Smooth muscle cell (in vitro differentiated cells): ENCODE measurements around the gene NKAIN2. TPM values are rescaled to one million over a fixed set of nuclear protein-coding genes. Genes with fewer than 3 reads are reported as not detected.

Source experiments
- DNase-seq: peaks from one replicate; lab custom pipeline; 2025; ENCODE audit not compliant: unreplicated experiment; lab: John Stamatoyannopoulos, UW
- H2AFZ ChIP-seq: fragments of 200-600 bp; sonication (generic); 2 replicates; pipeline ENCODE4 v1.6.0; 2016; ENCODE audit warnings: antibody characterized with exemption, low read depth, mild to moderate bottlenecking
- H3F3A ChIP-seq: fragments of 200-600 bp; sonication (generic); 2 replicates; pipeline ENCODE4 v1.6.0; 2017; ENCODE audit warnings: antibody characterized with exemption, low read depth
- H3K27ac ChIP-seq: fragments of 200-600 bp; sonication (generic); 2 replicates; pipeline ENCODE4 v1.5.1; 2016; ENCODE audit warnings: low read depth, mild to moderate bottlenecking
- H3K27me3 ChIP-seq: fragments of 200-600 bp; sonication (generic); 2 replicates; pipeline ENCODE4 v1.6.1; 2016; ENCODE audit warnings: low read depth, mild to moderate bottlenecking
- H3K36me3 ChIP-seq: fragments of 200-600 bp; sonication (generic); 2 replicates; pipeline ENCODE4 v1.5.1; 2016; ENCODE audit warnings: low read depth
- H3K4me1 ChIP-seq: fragments of 200-600 bp; sonication (generic); 2 replicates; pipeline ENCODE4 v1.5.1; 2016; ENCODE audit warnings: low read depth
- H3K4me2 ChIP-seq: fragments of 200-600 bp; sonication (generic); 2 replicates; pipeline ENCODE4 v1.6.0; 2016; ENCODE audit warnings: mild to moderate bottlenecking
- H3K4me3 ChIP-seq: fragments of 200-600 bp; sonication (generic); 2 replicates; pipeline ENCODE4 v1.5.1; 2016; ENCODE audit warnings: mild to moderate bottlenecking
- H3K79me2 ChIP-seq: fragments of 200-600 bp; sonication (generic); 2 replicates; pipeline ENCODE4 v1.6.0; 2016; ENCODE audit warnings: low read depth, mild to moderate bottlenecking
- H3K9ac ChIP-seq: fragments of 200-600 bp; sonication (generic); 2 replicates; pipeline ENCODE4 v1.6.0; 2016; ENCODE audit warnings: low read depth
- H3K9me3 ChIP-seq: fragments of 200-600 bp; sonication (generic); replicated peaks from 2 replicates; pipeline ENCODE4 v1.5.1; 2016; ENCODE audit warnings: low read depth
- H4K20me1 ChIP-seq: fragments of 200-600 bp; sonication (generic); 2 replicates; pipeline ENCODE4 v1.6.0; 2016; ENCODE audit warnings: low read depth
- CTCF ChIP-seq: fragments of 200-600 bp; sonication (generic); IDR thresholded peaks from 2 replicates; pipeline ENCODE4 v1.5.1; 2017; ENCODE audit warnings: borderline replicate concordance, mild to moderate bottlenecking, antibody characterized with exemption; ENCODE audit not compliant: insufficient read depth, poor library complexity, severe bottlenecking
- WGBS: methylation state at CpG from one replicate; pipeline ENCODE4 v1.1.7; 2016; ENCODE audit warnings: low lambda C conversion rate; 5-methylcytosine and 5-hydroxymethylcytosine counted together
- polyA plus RNA-seq: library from polyadenylated mRNA; unstranded; fragments of >200 nt; fragmentation: Nextera tagmentation; extraction: Ambion mirVana; gene quantifications from 2 replicates; pipeline ENCODE4 v1.2.1, GENCODE V29; 2016
- total RNA-seq: library from RNA; depleted of rRNA; stranded (reverse); fragments of >200 nt; gene quantifications from 2 replicates; pipeline ENCODE4 v1.2.3, GENCODE V29; 2014

Gene NKAIN2
- total and polyA plus RNA-seq, 2 experiments from 2014 or later, result 0.09 TPM; not detected in 1

GRCh38 chr6:124040655-124041054 is 237.0 kb downstream of the NKAIN2 start:
- Histone ChIP-seq H3K27ac (no peak overlapping the region), H3F3A (no peaks in the 10 kb centered on the region), H3K79me2 (no peaks in the 10 kb centered on the region), H3K4me2 (no peak overlapping the region), H3K4me1 (no peaks in the 10 kb centered on the region), H2AFZ (no peak overlapping the region), H3K9ac (no peak overlapping the region), H4K20me1 (no peaks in the 10 kb centered on the region), H3K4me3 (no peak overlapping the region), H3K36me3 (no peaks in the 10 kb centered on the region), H3K27me3 (peaks cover 9% of the 10 kb centered on the region), H3K9me3 (no peaks in the 10 kb centered on the region)
- TF ChIP-seq CTCF, result no peak
- no peak for DNase-seq
- 79% methylated on average over 2 of the region's 2 CpGs for WGBS

DNA sequence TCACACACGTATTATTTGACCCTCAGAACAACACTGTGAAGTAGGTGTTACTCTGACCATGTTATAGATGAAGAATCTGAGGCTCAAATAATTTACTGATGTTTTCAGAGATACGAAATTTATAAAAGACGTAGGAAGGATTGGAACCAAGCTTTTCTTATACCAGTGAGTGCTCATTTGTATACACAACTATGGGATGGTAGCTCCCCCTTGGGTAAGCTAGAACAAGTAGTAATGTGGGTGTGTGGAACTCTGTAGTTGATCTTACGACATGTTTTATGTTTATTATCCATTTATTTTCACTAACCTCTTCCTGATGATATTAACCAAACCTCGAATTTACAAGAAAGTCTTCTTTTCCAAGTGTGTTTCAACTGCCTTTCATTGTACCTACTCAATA is 248.5 kb downstream of the NKAIN2 start:
- Histone ChIP-seq H3K36me3 (no peaks in the 10 kb centered on the region), H3K27ac (no peak overlapping the region), H3K27me3 (peaks cover 5% of the 10 kb centered on the region), H3K79me2 (no peaks in the 10 kb centered on the region), H3K9me3 (no peaks in the 10 kb centered on the region), H3K4me3 (no peak overlapping the region), H2AFZ (no peak overlapping the region), H4K20me1 (no peaks in the 10 kb centered on the region), H3K9ac (no peak overlapping the region), H3K4me2 (no peak overlapping the region), H3K4me1 (no peaks in the 10 kb centered on the region), H3F3A (no peaks in the 10 kb centered on the region)
- no peak for DNase-seq
- 88% methylated on average over 5 of the region's 5 CpGs for WGBS
- no peak for TF ChIP-seq CTCF

GRCh38 chr6:124053315-124053714 is 249.7 kb downstream of the NKAIN2 start:
- Histone ChIP-seq H3K4me3 (no peak overlapping the region), H2AFZ (no peak overlapping the region), H3K9ac (no peak overlapping the region), H3K79me2 (no peaks in the 10 kb centered on the region), H3K27ac (no peak overlapping the region), H3K36me3 (no peaks in the 10 kb centered on the region), H3K4me1 (no peaks in the 10 kb centered on the region), H4K20me1 (no peaks in the 10 kb centered on the region), H3K4me2 (no peak overlapping the region), H3K27me3 (peaks cover 7% of the 10 kb centered on the region), H3K9me3 (no peaks in the 10 kb centered on the region), H3F3A (no peaks in the 10 kb centered on the region)
- 91% methylated on average over 2 of the region's 2 CpGs for WGBS
- DNase-seq, result no peak
- no peak for TF ChIP-seq CTCF

GRCh38 chr6:124054034-124054433 is 250.4 kb downstream of the NKAIN2 start:
- no peak overlapping the region for H3K27ac ChIP-seq
- no peaks in the 10 kb centered on the region for H3K79me2 ChIP-seq
- no peaks in the 10 kb centered on the region for H3F3A ChIP-seq
- no peaks in the 10 kb centered on the region for H3K36me3 ChIP-seq
- H3K4me2 ChIP-seq, result no peak overlapping the region
- no peaks in the 10 kb centered on the region for H3K4me1 ChIP-seq
- no peak overlapping the region for H3K9ac ChIP-seq
- H3K27me3 ChIP-seq, result peaks cover 10% of the 10 kb centered on the region
- no peak for DNase-seq
- H3K9me3 ChIP-seq, result no peaks in the 10 kb centered on the region
- TF ChIP-seq CTCF, result no peak
- no peaks in the 10 kb centered on the region for H4K20me1 ChIP-seq
- H3K4me3 ChIP-seq, result no peak overlapping the region
- no peak overlapping the region for H2AFZ ChIP-seq
